Keratinocyte (primary cell): ENCODE measurements around the gene CFC1.
"Not testable (repeated sequence)": the region's sequence is repeated elsewhere in the genome, so short reads cannot be mapped to it uniquely, and the experiment has no call there.

Experiments
- EZH2 ChIP-seq: IDR thresholded peaks from one replicate; pipeline ENCODE4 v1.6.1; 2012; ENCODE audit warnings: inconsistent platforms, mild to moderate bottlenecking, low read length, moderate library complexity
- TF ChIP-seq, protein P1 (sequence below), 3 experiments: IDR thresholded peaks in 1 of 3; conservative IDR thresholded peaks in 1 of 3; optimal IDR thresholded peaks in 1 of 3; 2 replicates in 2 of 3; 3 replicates in 1 of 3; pipeline versions ENCODE3 to v1.5.1; 2011; ENCODE audit warnings: low read length in 3 of 3, mild to moderate bottlenecking in 3 of 3, moderate library complexity in 2 of 3, control low read depth in 1 of 3, inconsistent platforms in 1 of 3; ENCODE audit not compliant: insufficient read depth in 2 of 3; ENCODE audit errors: extremely low read depth in 1 of 3

DNA sequence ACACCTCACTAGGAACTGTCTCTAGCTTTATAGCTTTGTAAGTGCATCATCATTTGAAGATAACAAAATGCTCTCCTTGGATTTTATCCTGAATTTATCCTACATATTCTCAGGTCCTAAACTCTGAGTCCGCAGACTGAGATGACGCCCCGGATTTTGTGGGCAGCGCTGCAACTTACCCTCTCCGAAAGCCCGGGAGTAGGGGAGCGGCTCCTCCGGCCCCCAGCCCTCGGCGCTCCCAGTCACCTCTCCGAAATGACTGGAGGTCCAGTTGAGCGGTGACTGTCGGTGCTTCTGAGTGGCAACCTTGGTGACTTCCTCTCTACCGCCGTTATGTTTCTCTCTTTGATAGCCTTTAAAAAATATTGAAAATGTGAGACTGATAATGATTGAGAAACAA is 912 bp downstream of the CFC1 start:
- TF ChIP-seq, protein P1, sequence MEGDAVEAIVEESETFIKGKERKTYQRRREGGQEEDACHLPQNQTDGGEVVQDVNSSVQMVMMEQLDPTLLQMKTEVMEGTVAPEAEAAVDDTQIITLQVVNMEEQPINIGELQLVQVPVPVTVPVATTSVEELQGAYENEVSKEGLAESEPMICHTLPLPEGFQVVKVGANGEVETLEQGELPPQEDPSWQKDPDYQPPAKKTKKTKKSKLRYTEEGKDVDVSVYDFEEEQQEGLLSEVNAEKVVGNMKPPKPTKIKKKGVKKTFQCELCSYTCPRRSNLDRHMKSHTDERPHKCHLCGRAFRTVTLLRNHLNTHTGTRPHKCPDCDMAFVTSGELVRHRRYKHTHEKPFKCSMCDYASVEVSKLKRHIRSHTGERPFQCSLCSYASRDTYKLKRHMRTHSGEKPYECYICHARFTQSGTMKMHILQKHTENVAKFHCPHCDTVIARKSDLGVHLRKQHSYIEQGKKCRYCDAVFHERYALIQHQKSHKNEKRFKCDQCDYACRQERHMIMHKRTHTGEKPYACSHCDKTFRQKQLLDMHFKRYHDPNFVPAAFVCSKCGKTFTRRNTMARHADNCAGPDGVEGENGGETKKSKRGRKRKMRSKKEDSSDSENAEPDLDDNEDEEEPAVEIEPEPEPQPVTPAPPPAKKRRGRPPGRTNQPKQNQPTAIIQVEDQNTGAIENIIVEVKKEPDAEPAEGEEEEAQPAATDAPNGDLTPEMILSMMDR (optimal IDR thresholded peaks at IDR 0.05 in 1 of 3, IDR thresholded peaks at IDR 0.05 in 1 of 3, conservative IDR thresholded peaks at IDR 0.05 in 1 of 3; ENCODE audit: extremely low read depth in 1 of 3, insufficient read depth in 2 of 3, low read length in 3 of 3) = not testable (repeated sequence)
- not testable (repeated sequence) for TF ChIP-seq EZH2
